ENCODE results near the gene KARS1. TPM values are rescaled to one million over a fixed set of nuclear protein-coding genes. Genes with fewer than 3 reads are reported as not detected.
A peak's percentile ranks its signal among the peaks of the same experiment; 100 is the strongest.

The KARS1 gene
- polyA plus RNA-seq, 1 donor = 116 TPM

GRCh38 chr16:75622761-75623605, 24.5 kb downstream of the KARS1 start, which contains the start of gene ADAT1:
Gene ADAT1, minus strand, starts transcription at chr16:75623281. Its CDS starts 2,482 bp downstream, at chr16:75620799.
- DNase-seq = peak; percentile 99

GRCh38 chr16:75621170-75621477, 26.3 kb downstream of the KARS1 start:
- DNase-seq = peak; percentile 48

- DNase-seq = no peak
Measured at GRCh38 chr16:75620326-75621169, 26.9 kb downstream of the KARS1 start.

- DNase-seq = no peak
Measured at GRCh38 chr16:75618780-75619179, 28.7 kb downstream of the KARS1 start.

GRCh38 chr16:75617121-75617520, 30.3 kb downstream of the KARS1 start:
- DNase-seq = no peak

GRCh38 chr16:75616521-75617010, 30.9 kb downstream of the KARS1 start:
- DNase-seq = no peak

- no peak for DNase-seq
Measured at GRCh38 chr16:75615619-75616018, 31.8 kb downstream of the KARS1 start.

GRCh38 chr16:75614066-75614897, 33.2 kb downstream of the KARS1 start:
- DNase-seq = no peak

- DNase-seq = no peak
Measured at GRCh38 chr16:75606507-75606906, 41.0 kb downstream of the KARS1 start.

- no peak for DNase-seq
Measured at GRCh38 chr16:75603241-75603640, 44.2 kb downstream of the KARS1 start.

- DNase-seq = no peak
Measured at GRCh38 chr16:75599452-75600277, 47.8 kb downstream of the KARS1 start.

- DNase-seq = no peak
Measured at GRCh38 chr16:75593825-75594820, 53.3 kb downstream of the KARS1 start.

GRCh38 chr16:75593308-75593707, 54.2 kb downstream of the KARS1 start:
- no peak for DNase-seq

- peak; percentile 57 for DNase-seq
Measured at GRCh38 chr16:75591927-75592326, 55.5 kb downstream of the KARS1 start.

GRCh38 chr16:75590920-75591843, 56.3 kb downstream of the KARS1 start:
- peak; percentile 89 for DNase-seq

GRCh38 chr16:75589306-75589705, 58.2 kb downstream of the KARS1 start:
- peak; percentile 81 for DNase-seq

- DNase-seq = no peak
Measured at GRCh38 chr16:75588716-75589115, 58.7 kb downstream of the KARS1 start.

GRCh38 chr16:75584108-75584507, 63.4 kb downstream of the KARS1 start:
- DNase-seq = no peak

GRCh38 chr16:75579281-75579834, 68.1 kb downstream of the KARS1 start:
- no peak for DNase-seq

Data from hindlimb muscle (tissue), 1 donor.